BJ (cell line): ENCODE results near the gene HOXA10. TPM values are rescaled to one million over a fixed set of nuclear protein-coding genes. Genes with fewer than 3 reads are reported as not detected.

Experiments
- CTCF ChIA-PET: fragments of 350-600 bp; formaldehyde crosslinking; extraction: SDS; loops from one replicate; lab custom pipeline; 2021; ENCODE audit warnings: antibody characterized with exemption, inconsistent platforms; lab: Yijun Ruan, JAX
- POLR2A ChIA-PET: fragments of 300-600 bp; sonication (Branson Sonifier 250); formaldehyde crosslinking; extraction: SDS; loops from one replicate; lab custom pipeline; 2021; ENCODE audit warnings: antibody characterized with exemption; lab: Charles Lee
- DNase-seq: peaks from one replicate; pipeline ENCODE4 v3.0.0-alpha.2; 2011; ENCODE audit warnings: low read depth
- H3K27me3 ChIP-seq: 2 replicates; pipeline ENCODE4 v1.6.0; 2011; ENCODE audit warnings: low read length; ENCODE audit not compliant: control insufficient read depth, insufficient read depth
- H3K36me3 ChIP-seq: 2 replicates; pipeline ENCODE4 v1.5.1; 2011; ENCODE audit warnings: low read length; ENCODE audit not compliant: control insufficient read depth, insufficient read depth
- H3K4me3 ChIP-seq: 2 replicates; pipeline ENCODE4 v1.5.1; 2011; ENCODE audit warnings: low read depth, mild to moderate bottlenecking, control low read depth, low read length
- CTCF ChIP-seq: IDR thresholded peaks from 2 replicates; pipeline ENCODE4 v1.5.1; 2011; ENCODE audit warnings: low read depth, mild to moderate bottlenecking, control low read depth, inconsistent platforms, low read length, moderate library complexity; ENCODE audit not compliant: insufficient read depth
- polyA plus RNA-seq: library from polyadenylated mRNA; depleted of rRNA; stranded (reverse); fragments of >200 nt; gene quantifications from 2 replicates; pipeline ENCODE4 v1.2.3, GENCODE V29; 2011

Gene HOXA10
- polyA plus RNA-seq, 1 experiment: 54.7 TPM

DNA sequence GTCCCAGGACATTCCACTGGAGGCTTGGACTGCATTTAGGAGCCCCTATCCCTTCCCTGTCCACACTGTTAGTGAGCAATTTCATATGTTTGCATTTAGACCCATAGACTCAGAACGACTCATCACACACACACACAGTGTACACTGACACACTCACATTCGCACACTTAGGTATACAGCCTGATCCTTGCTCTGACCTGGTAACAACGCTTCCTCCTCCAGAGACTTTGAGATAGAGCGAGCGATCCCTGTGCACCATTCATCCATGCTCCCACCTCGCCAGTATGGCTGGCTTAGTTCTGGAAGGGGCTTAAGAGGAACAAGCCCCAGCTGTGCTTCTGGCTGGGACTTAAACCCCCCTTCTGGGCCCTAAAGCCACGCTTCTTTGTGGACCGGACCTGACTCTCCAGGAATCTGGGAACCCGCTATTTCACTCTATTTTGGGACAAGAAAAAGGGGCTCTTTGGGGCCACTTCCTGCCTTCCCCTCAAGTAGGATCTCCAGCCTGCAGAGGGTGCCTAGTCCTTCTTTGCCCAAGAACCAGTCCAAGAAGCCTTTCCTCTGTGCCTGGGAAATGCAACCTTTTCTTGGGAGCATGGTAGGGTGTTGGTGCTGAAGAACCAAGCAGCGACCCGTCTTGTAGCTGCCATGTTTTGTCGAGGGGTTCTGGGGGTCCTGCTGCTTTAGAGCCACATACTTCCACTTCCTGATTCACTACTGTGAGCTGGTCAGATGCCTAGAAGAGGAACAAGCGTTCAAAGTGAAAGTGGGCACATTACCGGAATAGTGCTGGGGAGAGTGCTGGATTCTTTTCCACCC lies 26.9 kb upstream of the HOXA10 start:
- DNase-seq: no peak
- Histone ChIP-seq H3K4me3 (peak overlapping the region; percentile 55), H3K36me3 (no peaks in the 10 kb centered on the region), H3K27me3 (no peaks in the 10 kb centered on the region)
- ChIA-PET CTCF (interaction anchor here (1.2 to 4.1 kb wide), 8 partner anchors 9 to 485 kb away, joined by 3 to 23 read pairs (median 3); no protein-coding TSS in a partner anchor), POLR2A (interaction anchor here (0.6 to 0.9 kb wide), 2 partner anchors 16 to 24 kb away, joined by 3 read pairs; partner anchors contain the start of gene HOXA11)
- TF ChIP-seq CTCF: no peak

DNA sequence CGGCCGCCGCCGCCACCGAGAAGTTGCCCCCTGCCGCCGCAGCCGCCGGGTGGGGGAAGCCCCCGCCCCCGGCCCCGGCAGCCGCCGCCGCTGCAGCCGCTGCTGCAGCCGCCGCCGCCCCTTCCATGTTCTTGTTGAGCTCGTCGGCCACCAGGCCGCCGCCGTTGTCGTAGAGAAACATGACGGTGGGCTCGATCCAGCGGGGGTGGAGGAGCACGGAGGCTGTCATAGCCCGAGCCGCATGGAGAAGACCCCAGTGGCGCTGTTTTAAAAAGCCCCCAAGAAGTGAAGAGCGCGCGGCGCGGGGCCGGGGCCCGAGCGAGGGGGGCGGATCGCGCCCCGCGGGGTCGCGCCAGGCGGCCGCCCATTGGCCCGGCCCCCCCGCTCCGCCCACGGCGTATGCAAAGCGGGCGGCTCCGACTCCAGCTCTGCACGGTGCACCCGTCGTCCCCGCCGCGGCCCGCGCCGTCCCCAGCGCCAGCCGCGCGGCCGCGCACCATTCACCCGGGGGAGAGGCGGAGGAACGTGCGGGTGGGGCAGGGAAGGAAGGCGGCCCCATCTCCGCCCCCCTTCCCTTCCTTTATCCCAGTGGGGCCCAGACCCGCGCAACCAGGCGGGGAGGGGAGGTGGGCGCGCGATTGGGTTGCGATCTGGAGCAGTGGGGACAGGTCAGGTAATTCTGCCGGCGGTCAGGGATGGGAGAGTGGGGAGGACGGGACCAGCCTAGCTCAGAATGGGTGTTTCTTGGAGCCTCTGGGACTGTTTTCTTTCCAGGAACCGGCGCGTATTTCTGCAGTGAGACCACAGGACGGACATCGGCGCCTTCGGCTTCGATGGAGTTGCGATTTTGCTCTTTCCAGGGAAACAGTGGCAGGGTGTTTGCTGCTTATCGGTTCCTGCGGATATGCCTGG lies 26.0 kb upstream of the HOXA10 start, which contains the start of gene HOXA13:
HOXA13 (minus strand) TSS at position 243 of the 912 bp plus-strand sequence; CDS start at position 229, 14 bp downstream.
- ChIA-PET CTCF (interaction anchor here (0.6 to 4.1 kb wide), 12 partner anchors 9 to 894 kb away, joined by 3 to 23 read pairs (median 4); no protein-coding TSS in a partner anchor), POLR2A (interaction anchor here (0.9 to 1.1 kb wide), 3 partner anchors 23 to 540 kb away, joined by 3 to 5 read pairs (median 4); no protein-coding TSS in a partner anchor)
- DNase-seq: no peak
- Histone ChIP-seq H3K27me3 (no peaks in the 10 kb centered on the region), H3K36me3 (no peaks in the 10 kb centered on the region), H3K4me3 (peak within 1 kb of the TSS; percentile 55)
- TF ChIP-seq CTCF: no peak

DNA sequence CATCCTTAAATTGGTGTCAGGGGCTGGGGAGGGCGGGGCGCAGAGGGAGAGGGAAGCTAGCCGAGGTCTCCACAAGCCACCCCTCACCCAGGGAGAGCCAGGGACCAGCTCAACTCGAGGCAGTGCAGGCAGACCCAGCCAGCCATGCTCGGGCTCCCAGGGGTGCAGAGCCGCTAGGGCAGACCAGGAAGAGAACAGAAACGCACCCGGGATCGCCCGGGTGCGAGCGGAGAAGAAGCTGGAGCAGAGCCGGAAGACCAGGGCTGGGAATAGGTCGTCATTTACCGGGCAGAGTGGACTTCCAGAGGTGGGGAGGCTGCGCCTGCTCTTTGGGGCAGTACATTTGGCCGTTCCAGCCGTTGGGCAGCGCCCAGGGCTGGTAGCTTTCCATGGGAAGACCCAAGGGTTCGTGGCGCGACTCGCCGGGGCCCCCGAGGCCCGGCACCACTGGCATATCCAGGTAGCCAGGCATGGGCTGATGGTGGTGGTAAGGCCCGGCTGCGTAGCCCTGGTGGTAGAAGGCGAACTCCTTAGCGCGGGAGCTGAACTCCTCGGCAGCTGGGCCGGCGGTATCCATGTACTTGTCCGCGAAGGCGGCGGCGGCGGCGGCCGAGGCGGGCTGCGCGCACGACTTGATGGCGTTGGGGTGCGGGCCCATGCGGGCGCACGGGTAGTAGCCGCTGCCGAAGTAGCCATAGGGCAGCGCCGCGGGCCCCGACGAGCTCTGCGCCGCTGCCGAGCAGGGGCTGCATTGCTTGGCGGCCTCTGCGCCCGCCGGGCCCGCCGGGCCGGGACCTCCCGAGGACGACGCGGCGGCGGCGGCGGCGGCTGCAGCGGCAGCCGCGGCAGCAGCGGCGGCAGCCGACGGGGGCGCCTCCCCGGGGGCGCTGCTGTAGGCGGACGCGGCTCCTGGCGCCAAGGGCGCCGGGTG lies 25.0 kb upstream of the HOXA10 start:
- CTCF ChIA-PET: interaction anchor here (0.6 to 4.1 kb wide), 16 partner anchors 8 to 895 kb away, joined by 3 to 23 read pairs (median 3); no protein-coding TSS in a partner anchor
- POLR2A ChIA-PET: interaction anchor here (0.6 to 1.1 kb wide), 4 partner anchors 24 to 738 kb away, joined by 3 to 5 read pairs (median 4); no protein-coding TSS in a partner anchor
- H3K36me3 ChIP-seq: no peaks in the 10 kb centered on the region
- no peak for TF ChIP-seq CTCF
- DNase-seq: no peak
- no peaks in the 10 kb centered on the region for H3K27me3 ChIP-seq
- H3K4me3 ChIP-seq: peak overlapping the region; percentile 55

GRCh38 chr7:27198138-27198841 lies 24.2 kb upstream of the HOXA10 start:
- no peak for TF ChIP-seq CTCF
- ChIA-PET CTCF (interaction anchor here (0.6 to 4.1 kb wide), 13 partner anchors 8 to 895 kb away, joined by 3 to 23 read pairs (median 3); partner anchors contain the start of gene HOXA11), POLR2A (interaction anchor here (0.6 to 0.7 kb wide), 2 partner anchors 23 to 739 kb away, joined by 3 to 5 read pairs; no protein-coding TSS in a partner anchor)

More at GRCh38 chr7:27198138-27198841, 24.2 kb upstream of the HOXA10 start:
- Histone ChIP-seq H3K36me3 (no peaks in the 10 kb centered on the region), H3K4me3 (peak overlapping the region; percentile 55), H3K27me3 (no peaks in the 10 kb centered on the region)
- no peak for DNase-seq
